GM19463 (cell line): ENCODE results near the gene NKAIN2.
"Not testable (repeated sequence)": the region's sequence is repeated elsewhere in the genome, so short reads cannot be mapped to it uniquely, and the experiment has no call there.

ENCODE experiments used
- ATAC-seq: cut with Tn5 transposase; IDR thresholded peaks from one replicate; pipeline ENCODE4 v1.9.1; 2021; ENCODE audit warnings: mild to moderate bottlenecking, moderate library complexity; ENCODE audit not compliant: unreplicated experiment

The NKAIN2 gene

DNA sequence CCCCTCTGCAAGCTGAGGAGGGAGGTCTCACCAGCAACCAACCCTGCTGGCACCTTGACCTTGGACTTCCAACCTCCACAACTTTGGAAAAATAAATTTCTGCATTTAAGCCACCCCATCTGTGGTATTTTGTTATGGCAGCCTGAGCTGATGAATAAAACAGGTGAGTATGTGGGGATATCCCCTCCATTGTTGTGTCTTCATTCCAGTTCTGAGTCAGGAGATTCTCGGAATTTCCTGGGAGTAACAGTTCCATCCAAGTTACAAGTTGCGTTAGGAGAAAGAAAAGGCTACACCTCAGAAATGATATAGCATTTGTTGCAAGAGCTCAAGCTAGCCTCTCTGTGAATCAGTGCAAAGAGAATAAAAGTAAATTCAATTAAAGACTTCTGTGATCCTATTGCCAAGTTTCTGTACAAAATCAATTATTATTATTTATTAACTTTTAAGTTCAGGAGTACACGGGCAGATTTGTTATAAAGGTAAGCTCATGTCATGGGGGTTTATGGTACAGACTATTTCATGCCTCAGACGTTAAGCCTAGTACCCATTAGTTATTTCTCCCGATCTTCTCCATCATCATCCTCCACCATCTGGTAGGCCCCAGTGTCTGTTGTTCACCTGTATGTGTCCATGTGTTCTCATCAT lies 153.0 kb downstream of the NKAIN2 start:
- no peak for ATAC-seq

DNA sequence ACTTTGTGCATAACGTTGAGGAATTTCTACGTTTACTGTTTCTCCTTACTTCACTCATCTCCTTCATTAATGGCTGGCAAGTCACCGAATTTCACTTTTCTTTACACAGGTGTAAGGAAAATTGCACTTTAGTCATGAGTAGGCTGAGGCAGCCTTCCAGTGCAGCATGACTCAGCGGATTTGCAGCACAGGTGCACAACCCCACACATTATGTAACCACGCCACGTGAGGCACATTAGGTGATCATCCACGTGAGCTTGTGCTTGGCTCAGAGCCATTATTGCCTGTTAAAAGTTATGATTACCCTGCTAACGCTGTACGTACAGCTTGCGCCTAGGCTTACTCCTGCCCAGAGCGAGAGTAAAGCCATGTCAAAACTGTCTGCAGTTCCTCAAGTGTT lies 158.8 kb downstream of the NKAIN2 start:
- no peak for ATAC-seq

DNA sequence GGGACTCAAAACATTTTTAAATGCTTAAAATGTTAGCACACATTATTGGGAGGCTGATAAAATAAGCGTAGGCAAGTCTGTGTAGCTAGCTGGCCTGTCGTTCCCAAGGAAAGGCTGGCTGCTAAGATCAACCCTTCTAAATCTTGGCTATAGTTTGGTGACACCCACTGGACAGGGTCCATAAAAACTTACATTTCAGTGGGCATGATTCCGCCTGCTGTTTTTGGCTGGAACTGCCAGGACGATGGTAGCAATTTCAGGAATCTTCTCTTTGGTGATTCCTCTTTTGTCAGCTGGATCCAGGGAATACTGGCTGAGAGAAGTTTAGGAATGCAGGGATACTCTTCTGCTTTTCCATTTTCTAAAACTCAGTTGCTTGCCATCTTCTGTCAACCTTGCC lies 162.2 kb downstream of the NKAIN2 start:
- peak; percentile 57 for ATAC-seq

DNA sequence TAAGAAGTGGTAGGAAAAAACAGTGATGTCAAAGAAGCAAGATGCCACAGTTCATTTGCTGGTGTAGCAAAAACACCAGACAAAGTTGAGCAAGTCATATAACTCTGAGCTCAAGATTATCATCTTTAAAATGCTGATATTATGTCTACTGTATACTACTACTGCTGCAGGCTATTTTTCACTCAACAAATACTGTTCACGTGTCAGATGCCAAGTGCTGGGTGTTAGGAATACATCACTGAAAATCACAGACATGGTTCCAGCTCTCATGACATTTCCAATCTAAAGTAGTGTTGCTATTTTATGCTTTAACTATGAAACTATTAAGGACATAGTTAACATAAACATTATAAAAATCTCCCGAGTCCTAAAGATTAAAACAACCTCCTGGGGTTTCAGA lies 163.0 kb downstream of the NKAIN2 start:
- no peak for ATAC-seq

DNA sequence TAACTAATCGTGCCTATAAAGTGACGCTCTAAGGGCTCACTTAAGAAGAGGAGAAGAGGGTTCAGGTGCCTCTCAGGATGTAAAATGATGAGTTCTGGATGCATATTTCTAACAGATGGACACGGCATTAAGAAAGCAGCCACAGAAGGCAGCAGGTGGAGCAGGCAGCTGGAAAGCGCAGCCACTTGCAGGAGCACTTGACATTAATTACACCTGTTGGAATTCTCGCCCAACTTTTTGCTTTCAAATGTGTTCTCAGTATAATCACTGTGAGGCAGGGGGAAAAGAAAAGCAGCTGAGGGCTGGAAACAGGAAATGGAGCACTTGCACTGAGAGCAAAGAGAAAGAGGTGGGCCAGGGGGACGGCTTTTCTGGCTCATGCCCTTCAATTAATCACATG lies 164.2 kb downstream of the NKAIN2 start:
- no peak for ATAC-seq

DNA sequence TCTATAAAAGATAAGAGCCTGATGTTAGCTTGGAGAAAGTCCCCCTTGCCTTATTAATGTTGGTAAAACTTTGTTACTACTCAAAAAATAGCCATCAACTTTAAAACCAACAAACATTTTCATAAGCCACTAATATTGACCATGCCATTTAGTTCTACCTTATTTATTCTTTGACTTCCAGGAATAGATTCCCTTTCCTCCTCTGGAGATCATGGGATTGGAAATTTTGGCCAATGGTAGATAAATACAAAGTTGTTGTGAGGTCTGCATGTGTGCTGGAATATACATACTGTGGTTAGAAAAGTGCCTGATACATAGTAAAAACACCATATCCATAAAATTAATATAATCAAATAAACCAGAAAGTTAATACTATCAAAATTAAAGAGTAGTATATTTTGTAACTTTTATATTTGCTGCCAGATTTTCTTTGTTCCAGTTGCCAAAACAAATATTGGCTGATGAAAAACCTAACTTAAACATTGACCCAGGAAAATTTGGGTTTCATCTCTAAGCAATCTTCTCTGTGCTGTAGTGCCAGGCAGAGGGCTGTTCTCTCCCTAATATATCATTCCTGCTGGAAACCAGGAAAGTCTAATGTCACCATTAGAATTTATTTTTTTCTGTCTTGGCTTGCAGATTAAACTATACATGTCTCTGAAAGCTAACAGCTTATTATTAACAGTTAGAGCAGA lies 169.1 kb downstream of the NKAIN2 start:
- ATAC-seq, result no peak

DNA sequence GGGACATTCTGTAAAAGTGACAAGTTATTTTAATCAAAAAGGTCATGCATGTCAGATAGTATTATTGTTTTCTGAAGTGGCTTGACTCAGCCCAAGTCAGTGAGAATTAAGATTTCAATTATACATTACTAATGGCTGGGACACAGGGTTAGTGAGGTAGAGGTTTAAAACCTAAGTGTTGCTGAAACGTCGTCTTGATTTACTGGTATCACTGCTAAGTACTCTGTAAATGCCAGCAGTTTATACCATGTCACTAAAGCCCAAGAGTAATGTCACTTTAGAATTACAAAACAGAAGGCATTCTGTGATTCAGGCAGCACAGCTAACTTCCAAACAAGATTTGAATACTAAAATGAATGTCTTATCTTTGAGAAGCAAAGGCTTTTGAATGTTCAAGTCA lies 176.6 kb downstream of the NKAIN2 start:
- no peak for ATAC-seq

DNA sequence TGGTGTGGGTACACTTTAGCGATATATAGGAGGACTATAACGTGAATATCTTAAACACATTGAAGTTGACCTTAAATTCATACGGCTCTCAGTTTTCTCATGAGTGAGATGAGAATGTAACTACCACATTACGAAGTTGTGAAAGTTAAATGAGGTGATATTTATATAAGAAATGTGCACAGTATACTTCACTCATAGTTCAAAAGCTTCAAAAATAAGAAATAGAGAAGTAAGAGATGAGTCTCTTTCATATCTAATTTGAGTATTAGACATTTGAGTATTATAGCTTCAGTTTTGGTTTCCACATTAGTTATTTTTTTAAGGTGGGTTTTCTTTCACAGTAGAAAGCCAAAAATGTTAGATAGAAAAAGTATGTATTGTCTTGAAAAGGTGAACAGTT lies 183.3 kb downstream of the NKAIN2 start:
- ATAC-seq, result no peak

DNA sequence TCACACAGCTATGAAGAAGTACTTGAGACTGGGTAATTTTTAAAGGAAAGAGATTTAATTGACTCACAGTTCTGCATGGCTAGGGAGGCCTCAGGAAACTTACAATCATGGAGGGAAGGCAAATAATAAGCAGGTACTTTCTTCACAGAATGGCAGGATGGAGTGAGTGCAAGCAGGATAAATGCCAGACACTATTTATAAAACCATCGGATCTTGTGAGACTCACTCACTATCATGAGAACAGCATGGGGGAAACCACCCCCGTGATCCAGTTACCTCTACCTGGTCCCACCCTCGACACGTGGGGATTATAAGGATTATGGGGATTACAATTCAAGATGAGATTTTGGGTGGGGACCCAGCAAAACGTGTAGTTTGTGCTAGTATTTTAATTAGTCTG lies 186.3 kb downstream of the NKAIN2 start:
- not testable (repeated sequence) for ATAC-seq

DNA sequence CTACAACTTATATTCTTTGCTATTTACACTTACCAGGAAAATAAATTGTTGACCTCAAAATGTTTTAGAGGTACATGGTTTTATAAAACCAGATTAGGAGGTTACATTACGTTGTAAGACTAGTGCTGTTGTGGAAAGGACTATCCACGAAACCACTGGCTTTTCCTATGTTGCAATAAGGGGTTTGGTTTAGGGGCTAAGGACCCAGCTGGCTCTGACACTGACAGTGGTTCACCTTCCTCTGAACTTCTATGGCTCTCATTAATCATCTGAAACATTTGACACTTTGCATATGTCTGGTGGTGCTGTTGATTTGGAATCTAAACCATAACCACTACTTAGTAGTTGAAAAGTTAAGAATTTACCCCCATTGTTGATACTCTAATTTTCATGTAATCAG lies 186.7 kb downstream of the NKAIN2 start:
- ATAC-seq, result no peak

DNA sequence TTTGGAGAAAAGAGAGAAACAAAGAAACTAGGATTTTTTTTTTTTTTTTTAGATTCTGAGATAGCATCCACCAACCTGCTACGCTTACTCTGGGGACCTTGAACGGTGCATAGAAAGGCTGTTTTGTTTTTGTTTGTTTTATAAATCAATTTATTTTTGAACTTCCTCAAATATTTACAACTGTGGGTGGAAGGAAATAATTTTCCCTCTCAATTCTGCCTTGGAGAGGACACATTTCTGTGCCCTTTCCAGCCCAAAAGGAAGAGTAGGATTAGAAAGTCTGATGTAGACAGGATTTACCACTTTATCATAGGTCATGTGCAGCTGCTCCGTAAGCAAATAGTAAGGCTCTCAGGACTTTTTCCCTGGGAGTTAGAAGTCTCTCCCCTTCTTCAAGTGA lies 190.5 kb downstream of the NKAIN2 start:
- no peak for ATAC-seq

DNA sequence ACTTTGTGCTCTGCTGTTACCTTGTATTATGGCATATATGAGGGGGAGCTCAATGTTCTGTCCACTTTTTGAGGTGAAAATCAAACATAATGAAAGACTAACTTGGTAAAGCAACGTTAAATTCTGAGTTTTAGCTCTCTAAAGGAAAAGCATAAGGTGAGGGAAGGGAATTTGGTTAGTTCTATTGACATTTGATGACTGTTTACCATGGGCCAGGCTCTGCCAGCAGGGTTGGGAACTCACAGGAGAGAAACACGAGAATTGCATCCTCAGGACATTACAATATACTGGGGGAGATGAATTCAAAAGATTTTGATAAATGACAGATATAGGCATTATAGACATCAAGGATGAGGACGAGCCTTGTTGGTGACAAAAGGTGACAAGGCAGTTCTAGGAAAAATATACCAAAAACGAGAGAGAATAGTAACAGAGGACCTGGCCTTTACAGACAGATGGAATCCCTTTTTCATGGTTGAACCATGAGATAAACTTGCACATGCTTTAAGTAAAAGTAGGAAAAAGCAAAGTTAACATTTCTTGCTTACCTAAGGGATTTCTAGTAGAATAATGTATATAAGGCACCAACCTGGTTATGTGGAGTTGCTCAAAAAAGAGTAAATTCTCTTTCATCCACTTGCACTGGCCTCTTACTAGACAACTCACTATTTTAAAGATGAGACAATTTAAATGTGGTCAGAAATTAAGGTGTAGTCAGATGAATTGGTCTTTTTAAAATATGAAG lies 191.4 kb downstream of the NKAIN2 start:
- no peak for ATAC-seq

DNA sequence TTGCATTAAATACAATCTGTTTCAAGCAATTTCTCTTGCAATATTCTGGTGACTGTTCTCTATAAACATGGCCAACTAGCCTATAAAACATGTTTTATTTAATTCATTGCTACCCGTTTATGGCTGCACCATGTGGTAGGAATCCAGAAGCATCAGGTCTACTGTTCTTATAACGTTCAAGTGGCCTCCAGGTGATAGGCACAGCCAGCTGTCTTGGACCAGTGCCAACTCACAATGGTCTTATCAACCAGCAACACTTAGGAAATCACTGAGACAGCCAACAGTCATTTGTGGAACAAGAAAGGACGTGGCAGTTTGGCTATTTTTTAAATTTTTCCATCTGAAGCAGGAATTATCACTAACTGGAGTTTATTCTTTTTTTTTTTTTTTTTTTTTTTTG lies 193.6 kb downstream of the NKAIN2 start:
- ATAC-seq, result no peak

DNA sequence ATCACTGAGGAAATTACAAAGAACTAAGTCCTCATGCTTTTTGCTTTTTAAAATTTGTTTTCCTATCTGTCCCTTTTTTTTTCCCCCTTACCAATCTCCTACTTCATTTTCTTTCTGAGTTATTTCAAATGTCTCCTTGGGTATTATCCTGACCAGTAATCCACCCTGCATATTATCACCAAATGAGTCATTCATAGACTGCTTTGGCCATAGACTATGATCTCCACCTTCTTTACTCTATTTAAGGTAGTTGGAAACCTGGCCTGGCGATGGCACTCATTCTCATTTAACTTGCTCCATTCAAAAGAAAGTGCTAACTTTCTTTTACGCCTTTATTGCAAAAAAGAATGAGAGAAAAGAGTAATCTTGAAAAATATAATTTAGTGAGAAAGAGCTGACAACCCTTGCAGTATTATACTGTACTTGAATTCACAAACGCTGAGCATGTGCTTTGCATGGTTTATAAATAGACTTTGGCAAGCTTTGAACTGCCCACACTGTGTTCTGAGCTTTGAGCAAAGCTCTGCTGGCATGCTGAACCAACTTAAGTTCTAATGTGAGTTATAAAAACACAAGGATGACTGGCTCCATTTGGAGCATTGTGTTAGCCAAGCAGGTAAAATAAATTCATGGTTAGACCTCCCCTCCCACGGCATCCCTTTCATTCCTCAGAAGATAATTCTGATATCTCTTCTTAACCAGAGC lies 198.9 kb downstream of the NKAIN2 start:
- ATAC-seq, result no peak

DNA sequence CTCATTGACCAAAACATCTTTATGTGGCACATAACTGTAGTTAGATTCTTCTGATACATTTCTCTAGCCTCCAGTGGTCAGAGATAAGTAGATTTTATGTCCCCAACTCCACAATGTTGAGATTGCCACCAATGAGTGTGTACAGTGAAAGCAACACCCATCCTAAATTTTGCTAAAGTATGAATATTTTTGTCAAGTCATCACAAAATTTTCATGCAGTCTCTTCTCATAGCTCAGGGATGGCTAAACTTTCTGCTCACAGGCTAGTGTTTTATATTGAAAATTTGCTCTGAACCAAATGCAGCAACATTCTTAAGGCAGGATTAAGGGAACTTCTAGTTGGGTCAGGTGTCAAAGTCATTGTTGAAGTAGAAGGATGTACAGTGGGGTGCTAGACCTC lies 203.6 kb downstream of the NKAIN2 start:
- ATAC-seq, result no peak

DNA sequence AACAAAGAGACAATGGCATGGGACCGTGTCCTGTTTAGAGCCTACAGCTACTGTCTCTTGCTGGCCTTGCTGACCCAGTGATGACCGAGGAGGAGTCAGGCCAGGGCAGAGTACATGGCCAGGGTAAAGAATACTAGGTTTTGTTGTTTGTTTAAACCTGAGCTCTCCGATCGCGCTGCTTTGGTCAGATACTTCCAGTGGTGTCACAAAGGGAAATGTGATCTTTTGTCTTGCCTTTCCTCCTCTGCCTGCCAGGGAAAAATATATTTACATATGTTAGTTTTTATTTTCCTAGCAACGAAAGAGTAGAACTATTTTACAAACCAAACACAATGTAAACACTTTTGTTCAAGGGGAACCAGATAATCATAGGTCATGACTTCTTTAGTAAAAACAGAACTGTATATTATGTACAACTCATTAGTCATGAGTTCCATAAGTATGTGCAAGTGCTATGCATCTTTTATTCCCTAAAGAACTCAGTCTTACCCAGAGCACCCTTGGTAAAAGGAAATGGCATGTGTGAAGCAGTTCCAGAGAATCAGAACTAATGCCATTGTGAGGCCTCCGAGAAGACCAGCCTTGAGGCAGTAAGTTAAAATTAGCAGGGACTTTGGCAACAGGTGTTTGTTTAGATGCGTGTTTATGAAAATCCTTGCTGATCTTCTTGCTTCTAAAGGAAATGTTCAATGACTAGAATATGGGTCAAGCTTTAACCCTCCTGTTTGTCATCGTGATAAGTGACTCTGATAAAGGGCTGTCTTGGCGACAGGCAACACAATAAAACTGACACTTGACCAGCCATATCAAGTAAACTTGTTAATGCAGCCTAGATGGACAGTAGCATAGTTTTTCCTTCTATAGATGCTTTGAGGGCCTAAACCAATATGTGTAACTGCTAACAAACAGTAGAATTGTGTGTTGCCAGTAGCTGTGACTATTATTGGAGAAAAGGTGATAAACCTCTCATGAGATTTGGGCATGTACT lies 204.6 kb downstream of the NKAIN2 start:
- ATAC-seq, result no peak

DNA sequence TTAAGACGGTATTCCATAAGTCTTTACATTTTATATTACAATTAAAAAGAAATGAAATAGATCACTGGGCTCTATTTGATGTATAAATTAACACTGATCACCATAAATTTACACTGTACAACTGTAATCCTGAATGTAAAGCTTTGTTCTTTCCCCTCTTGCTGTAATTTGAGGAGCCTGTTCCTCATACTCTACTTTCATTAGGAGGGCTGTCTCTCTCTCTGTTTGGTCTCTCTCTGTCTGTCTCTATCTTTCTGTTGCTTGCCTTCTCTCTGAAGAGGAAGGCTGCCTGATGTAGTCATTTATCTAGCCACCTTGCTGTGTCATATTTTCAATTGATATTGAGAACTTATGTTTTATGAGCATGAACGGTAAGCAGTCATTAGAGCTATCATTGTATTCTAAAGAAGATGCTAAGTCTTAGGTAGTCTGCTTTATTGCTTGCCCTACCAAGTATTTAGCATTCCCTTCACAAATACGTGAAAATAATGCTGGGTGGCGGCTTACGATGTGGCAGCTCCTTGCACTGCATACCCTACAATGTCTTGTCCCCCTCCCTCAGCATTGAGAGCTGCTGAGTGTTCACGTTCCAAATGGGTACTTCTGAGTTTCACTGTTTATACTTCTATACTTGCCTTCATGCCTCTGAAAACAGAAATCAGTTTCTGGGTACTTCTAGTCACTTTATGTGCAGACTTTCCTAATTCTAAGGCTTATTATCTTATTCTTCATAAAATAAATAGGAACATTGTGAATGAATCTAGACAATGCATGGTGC lies 205.5 kb downstream of the NKAIN2 start:
- ATAC-seq, result no peak

DNA sequence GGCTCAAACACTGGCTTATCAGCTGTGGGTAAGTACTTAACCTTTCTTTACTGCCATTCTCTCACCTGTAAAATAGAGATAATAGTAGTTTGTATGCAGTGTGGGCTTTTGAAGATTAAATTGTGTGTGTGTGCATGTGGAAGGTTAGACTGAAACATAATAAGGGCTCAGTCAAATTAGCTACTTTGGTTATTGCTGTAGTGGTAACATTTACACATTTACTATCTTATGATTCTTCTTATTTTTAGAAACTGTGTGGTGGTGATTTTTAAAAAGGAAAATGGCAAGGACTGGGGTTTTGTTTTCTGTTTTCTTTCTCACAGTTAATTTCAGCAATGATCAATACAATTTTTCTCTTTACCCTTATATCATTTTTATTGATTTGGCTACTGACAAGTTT lies 206.9 kb downstream of the NKAIN2 start:
- no peak for ATAC-seq

DNA sequence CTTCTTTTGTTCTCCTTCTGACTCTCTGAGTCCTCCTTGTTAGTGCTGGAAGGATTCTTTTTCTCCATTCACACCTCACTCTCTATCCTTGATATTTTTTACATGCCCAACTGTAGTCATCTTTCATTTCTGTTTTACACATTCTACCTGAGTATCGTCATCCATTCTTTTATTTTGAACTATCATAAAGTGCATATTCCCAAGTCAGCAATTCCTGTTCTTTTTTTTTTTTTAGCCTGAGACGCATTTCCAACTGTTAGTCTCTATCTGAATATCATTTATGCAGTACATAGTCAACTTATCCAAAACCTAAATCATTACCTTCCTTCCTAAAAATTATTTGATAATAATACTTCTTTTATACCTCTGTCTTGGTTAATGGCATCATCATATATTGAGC lies 207.5 kb downstream of the NKAIN2 start:
- no peak for ATAC-seq

DNA sequence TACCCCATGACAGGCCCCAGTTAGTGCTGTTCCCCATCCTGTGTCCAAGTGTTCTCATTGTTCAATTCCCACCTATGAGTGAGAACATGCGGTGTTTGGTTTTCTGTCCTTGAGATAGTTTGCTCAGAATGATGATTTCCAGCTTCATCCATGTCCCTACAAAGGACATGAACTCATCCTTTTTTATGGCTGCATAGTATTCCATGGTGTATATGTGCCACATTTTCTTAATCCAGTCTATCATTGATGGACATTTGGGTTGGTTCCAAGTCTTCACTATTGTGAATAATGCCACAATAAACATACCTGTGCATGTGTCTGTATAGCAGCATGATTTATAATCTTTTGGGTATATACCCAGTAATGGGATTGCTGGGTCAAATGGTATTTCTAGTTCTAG lies 218.4 kb downstream of the NKAIN2 start:
- ATAC-seq, result not testable (repeated sequence)
